ENCODE results near the gene ESYT1. TPM values are rescaled to one million over a fixed set of nuclear protein-coding genes. Genes with fewer than 3 reads are reported as not detected.

The ESYT1 gene
- total and polyA plus RNA-seq, 2 donors (not counting 3 experiments of a cell fraction or from before 2014, with no cell fraction given) = 161 to 234 TPM

DNA sequence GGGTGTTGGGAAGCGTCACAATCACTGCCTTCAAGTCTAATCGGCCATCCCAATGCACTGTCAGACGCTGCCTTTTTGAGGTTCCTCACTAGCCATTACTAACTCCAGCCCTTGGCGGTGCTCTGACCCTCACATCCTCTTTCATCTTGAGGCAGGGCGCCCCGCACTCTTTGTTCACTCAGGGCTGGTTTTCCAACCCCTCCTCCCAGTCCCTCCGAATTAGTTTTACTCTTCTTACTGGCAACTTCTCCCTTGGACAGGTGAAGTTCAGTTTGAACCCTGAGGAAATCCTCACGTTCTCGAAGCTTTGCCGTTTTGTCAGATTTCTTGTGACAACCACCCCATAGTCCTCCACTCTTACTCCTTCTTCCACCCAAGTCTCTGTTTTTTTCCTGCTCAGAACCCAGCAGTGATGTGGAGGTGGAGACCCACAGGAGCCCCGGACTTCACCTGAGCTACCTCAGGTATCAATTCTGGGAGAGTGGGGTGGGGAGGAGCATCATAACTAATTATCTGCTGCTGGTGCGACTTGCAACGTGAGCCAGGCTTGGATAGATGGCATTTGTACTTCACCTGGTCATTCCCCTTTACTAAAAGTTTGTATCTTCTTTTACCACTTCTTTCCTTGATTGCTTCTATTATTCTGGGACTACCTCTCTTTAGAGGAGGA is 9.2 kb upstream of the ESYT1 start:
- BruUV-seq (replicated peaks) = no TSS peak
- no peak for FAIRE-seq

More for the DNA sequence above, 9.2 kb upstream of the ESYT1 start:
- peak overlapping the region; percentile 47 for H3K27ac ChIP-seq (ENCODE audit: insufficient read depth, low read depth, low read length)
- intact Hi-C loops (cut with micrococcal nuclease) (loop anchor here (1.0 kb wide), 9 partner anchors 7 to 377 kb away; partner anchors contain the start of genes ANKRD52, CS, NABP2 and SMARCC2), dilution Hi-C loops (cut with MboI; ENCODE audit: extremely low pct_ligation_motif_present, low sequenced_read_pairs) (no loop called here)
- H3K27me3 ChIP-seq (ENCODE audit: control insufficient read depth in 2 of 2, insufficient read depth in 2 of 2, low read length in 2 of 2) = no peaks in the 10 kb centered on the region
- H3K9me1 ChIP-seq (replicated peaks; ENCODE audit: control insufficient read depth, extremely low read depth, insufficient read depth, low read length) = no peaks in the 10 kb centered on the region
- H3K4me2 ChIP-seq (ENCODE audit: insufficient read depth, low read length) = peak overlapping the region; percentile 71
- H3K4me1 ChIP-seq (ENCODE audit: control insufficient read depth, extremely low read depth, insufficient read depth, low read length) = peaks cover 24% of the 10 kb centered on the region
- ChIA-PET POLR2A (interaction anchor here (0.9 to 4.0 kb wide), 10 partner anchors 9 to 103 kb away, joined by 3 to 37 read pairs (median 8); partner anchors contain the start of genes ESYT1, MYL6, PA2G4 and RNF41), CTCF (interaction anchor here (0.8 to 11.9 kb wide), 16 partner anchors 9 to 380 kb away, joined by 3 to 236 read pairs (median 4); partner anchors contain the start of genes ANKRD52, ESYT1, PA2G4 and RNF41)
- TF ChIP-seq POLR2A (IDR thresholded peaks at IDR 0.05; ENCODE audit: low read depth, low read length) = no peak
- no peak for TF ChIP-seq POLR2AphosphoS5 (IDR thresholded peaks at IDR 0.05; ENCODE audit: insufficient read depth, low read depth, low read length)
- TF ChIP-seq, protein P1, sequence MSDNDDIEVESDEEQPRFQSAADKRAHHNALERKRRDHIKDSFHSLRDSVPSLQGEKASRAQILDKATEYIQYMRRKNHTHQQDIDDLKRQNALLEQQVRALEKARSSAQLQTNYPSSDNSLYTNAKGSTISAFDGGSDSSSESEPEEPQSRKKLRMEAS (IDR thresholded peaks at IDR 0.05; ENCODE audit: insufficient read depth, insufficient read length) = no peak
- TF ChIP-seq MYC (IDR thresholded peaks at IDR 0.05; ENCODE audit: low read depth, low read length) = no peak
- no peak for TF ChIP-seq JUN (IDR thresholded peaks at IDR 0.05; ENCODE audit: borderline replicate concordance, insufficient read depth, insufficient read length, low read depth)
- TF ChIP-seq, protein P2, sequence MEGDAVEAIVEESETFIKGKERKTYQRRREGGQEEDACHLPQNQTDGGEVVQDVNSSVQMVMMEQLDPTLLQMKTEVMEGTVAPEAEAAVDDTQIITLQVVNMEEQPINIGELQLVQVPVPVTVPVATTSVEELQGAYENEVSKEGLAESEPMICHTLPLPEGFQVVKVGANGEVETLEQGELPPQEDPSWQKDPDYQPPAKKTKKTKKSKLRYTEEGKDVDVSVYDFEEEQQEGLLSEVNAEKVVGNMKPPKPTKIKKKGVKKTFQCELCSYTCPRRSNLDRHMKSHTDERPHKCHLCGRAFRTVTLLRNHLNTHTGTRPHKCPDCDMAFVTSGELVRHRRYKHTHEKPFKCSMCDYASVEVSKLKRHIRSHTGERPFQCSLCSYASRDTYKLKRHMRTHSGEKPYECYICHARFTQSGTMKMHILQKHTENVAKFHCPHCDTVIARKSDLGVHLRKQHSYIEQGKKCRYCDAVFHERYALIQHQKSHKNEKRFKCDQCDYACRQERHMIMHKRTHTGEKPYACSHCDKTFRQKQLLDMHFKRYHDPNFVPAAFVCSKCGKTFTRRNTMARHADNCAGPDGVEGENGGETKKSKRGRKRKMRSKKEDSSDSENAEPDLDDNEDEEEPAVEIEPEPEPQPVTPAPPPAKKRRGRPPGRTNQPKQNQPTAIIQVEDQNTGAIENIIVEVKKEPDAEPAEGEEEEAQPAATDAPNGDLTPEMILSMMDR (IDR thresholded peaks at IDR 0.05; ENCODE audit: extremely low read depth in 1 of 2, insufficient read depth in 1 of 2, low read depth in 1 of 2, low read length in 2 of 2) = no peak
- TF ChIP-seq EZH2 (IDR thresholded peaks at IDR 0.05; ENCODE audit: borderline replicate concordance, low read depth, low read length, severe bottlenecking) = no peak
- TF ChIP-seq FOS (IDR thresholded peaks at IDR 0.05; ENCODE audit: borderline replicate concordance, insufficient read depth, low read length) = no peak
- TF ChIP-seq GATA2 (IDR thresholded peaks at IDR 0.05; ENCODE audit: insufficient read depth, insufficient read length, low read depth, low read length) = no peak
- peaks cover 0 to 13% of the 10 kb centered on the region in 2 experiments for H3K36me3 ChIP-seq (ENCODE audit: control insufficient read depth in 2 of 2, extremely low read depth in 1 of 2, insufficient read depth in 2 of 2, low read length in 2 of 2)
- H2AFZ ChIP-seq (ENCODE audit: low read depth, low read length) = no peak overlapping the region
- no peak for DNase-seq (ENCODE audit: low read depth, low spot score)
- H3K79me2 ChIP-seq (ENCODE audit: control insufficient read depth, insufficient read depth, low read length) = peaks cover 24% of the 10 kb centered on the region
- peak overlapping the region; percentile 10 to 60 (median 52) for H3K4me3 ChIP-seq (replicated peaks in 1 of 3; ENCODE audit: insufficient read depth in 1 of 3, low read depth in 1 of 3, low read length in 3 of 3)
- H4K20me1 ChIP-seq (replicated peaks; ENCODE audit: control insufficient read depth, extremely low read depth, insufficient read depth, low read length) = no peaks in the 10 kb centered on the region
- H3K9me3 ChIP-seq (replicated peaks; ENCODE audit: control insufficient read depth, insufficient read depth, low read length) = no peaks in the 10 kb centered on the region
- peak overlapping the region; percentile 71 for H3K9ac ChIP-seq (replicated peaks; ENCODE audit: extremely low read depth, insufficient read depth, low read length)
